CD4-positive, CD25-positive, alpha-beta regulatory T cell (primary cell): ENCODE measurements around the gene TUBGCP2. TPM values are rescaled to one million over a fixed set of nuclear protein-coding genes. Genes with fewer than 3 reads are reported as not detected.

Source experiments
- ATAC-seq, 2 donors: fragments of 150-1000 bp; cut with Tn5 transposase; one replicate each; pipeline ENCODE4 v1.10.0; 2021; ENCODE audit warnings: low read depth in 2 of 2, moderate number of reproducible peaks in 2 of 2, moderate library complexity in 1 of 2
- DNase-seq, 3 donors: peaks; one replicate each; pipeline versions ENCODE4 v3.0.0 to v3.0.0-alpha.2; 2012 to 2022; ENCODE audit warnings: mixed read lengths in 1 of 3
- H3K27ac ChIP-seq: one replicate; pipeline ENCODE4 v1.7.0; 2013; ENCODE audit warnings: mild to moderate bottlenecking, low read length; ENCODE audit not compliant: insufficient read depth, poor library complexity, severe bottlenecking
- H3K27me3 ChIP-seq: one replicate; pipeline ENCODE4 v1.7.0; 2013; ENCODE audit warnings: low read length; ENCODE audit not compliant: control insufficient read depth, insufficient read depth
- H3K36me3 ChIP-seq: one replicate; pipeline ENCODE4 v1.7.0; 2013; ENCODE audit warnings: mild to moderate bottlenecking, low read length, moderate library complexity; ENCODE audit not compliant: control insufficient read depth, insufficient read depth
- H3K4me1 ChIP-seq: 2 replicates; pipeline ENCODE4 v1.7.0; 2013; ENCODE audit warnings: mild to moderate bottlenecking, low read length; ENCODE audit not compliant: insufficient read depth, control insufficient read depth, poor library complexity, severe bottlenecking
- H3K4me3 ChIP-seq: one replicate; pipeline ENCODE4 v1.7.0; 2013; ENCODE audit warnings: low read depth, mild to moderate bottlenecking, low read length, moderate library complexity
- H3K9me3 ChIP-seq, 2 experiments: 1 replicate in 1 of 2; 2 replicates in 1 of 2; pipeline ENCODE4 v1.7.0; 2013; ENCODE audit warnings: low read length in 2 of 2, mild to moderate bottlenecking in 1 of 2, moderate library complexity in 1 of 2; ENCODE audit not compliant: control insufficient read depth in 2 of 2
- H3K27ac Mint-ChIP-seq, 3 donors: one replicate each; pipeline ENCODE4 v1.8.0; 2020 to 2022; ENCODE audit warnings: mild to moderate bottlenecking in 3 of 3, mixed read lengths in 3 of 3, moderate library complexity in 2 of 3
- H3K27me3 Mint-ChIP-seq: one replicate; pipeline ENCODE4 v1.8.0; 2022; ENCODE audit warnings: mild to moderate bottlenecking, mixed read lengths
- H3K36me3 Mint-ChIP-seq: one replicate; pipeline ENCODE4 v1.8.0; 2020; ENCODE audit warnings: mixed read lengths
- H3K4me1 Mint-ChIP-seq, 4 donors: one replicate each; pipeline ENCODE4 v1.8.0; 2020 to 2022; ENCODE audit warnings: mixed read lengths in 4 of 4, mild to moderate bottlenecking in 1 of 4
- H3K4me3 Mint-ChIP-seq, 4 donors: one replicate each; pipeline ENCODE4 v1.8.0; 2020 to 2022; ENCODE audit warnings: mild to moderate bottlenecking in 4 of 4, mixed read lengths in 4 of 4, moderate library complexity in 3 of 4
- H3K9me3 Mint-ChIP-seq, 7 donors: one replicate each; pipeline ENCODE4 v1.8.0; 2020 to 2022; ENCODE audit warnings: mixed read lengths in 7 of 7, mild to moderate bottlenecking in 3 of 7, moderate library complexity in 2 of 7
- polyA plus RNA-seq, 4 donors: library from polyadenylated mRNA; unstranded; fragments of 300-500 nt; fragmentation: Illumina TruSeq; gene quantifications; one replicate each; pipeline ENCODE4 v1.2.3, GENCODE V29; 2021
- total RNA-seq: library from RNA; stranded (reverse); gene quantifications from one replicate; pipeline ENCODE4 v1.2.3, GENCODE V29; 2022

TUBGCP2 gene
- total and polyA plus RNA-seq, 5 donors from 2014 or later: 23.5 to 73.8 (median 31.7) TPM

DNA sequence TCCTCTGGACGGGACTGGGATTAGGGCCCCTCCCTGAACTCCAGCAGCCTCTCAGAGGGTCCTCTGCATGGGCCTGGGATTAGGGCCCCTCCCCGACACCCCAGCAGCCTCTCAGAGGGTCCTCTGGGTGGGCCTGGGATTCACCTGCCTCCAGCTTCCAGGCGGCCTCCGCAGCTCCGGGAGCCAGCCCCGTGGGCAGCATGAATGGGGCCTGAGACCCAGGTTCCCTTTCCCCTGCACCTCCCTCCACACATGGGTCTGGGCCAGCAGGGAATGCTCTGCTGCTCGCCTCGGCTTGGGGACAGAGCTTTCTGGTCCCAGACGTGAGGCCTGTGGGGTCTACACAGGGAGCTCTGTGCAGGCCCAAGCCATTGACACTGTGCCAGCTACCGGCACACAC, 5.5 kb downstream of the TUBGCP2 start:
- no peak for DNase-seq
- H3K36me3 ChIP-seq: peaks cover 38% of the 10 kb centered on the region
- Mint-ChIP-seq H3K9me3 (peaks cover 0 to 2% (median 0%) of the 10 kb centered on the region in 7 donors), H3K36me3 (peaks cover 30% of the 10 kb centered on the region), H3K4me1 (peaks cover 4 to 44% (median 21%) of the 10 kb centered on the region in 4 donors), H3K27ac (no peak overlapping the region), H3K27me3 (peaks cover 7% of the 10 kb centered on the region), H3K4me3 (peak overlapping the region in 1 of 4 donors; percentile 50)
- no peaks in the 10 kb centered on the region for H3K27me3 ChIP-seq
- H3K4me3 ChIP-seq: no peak overlapping the region
- ATAC-seq: no peak
- H3K4me1 ChIP-seq: peaks cover 17% of the 10 kb centered on the region
- no peaks in the 10 kb centered on the region for H3K9me3 ChIP-seq
- no peak overlapping the region for H3K27ac ChIP-seq

DNA sequence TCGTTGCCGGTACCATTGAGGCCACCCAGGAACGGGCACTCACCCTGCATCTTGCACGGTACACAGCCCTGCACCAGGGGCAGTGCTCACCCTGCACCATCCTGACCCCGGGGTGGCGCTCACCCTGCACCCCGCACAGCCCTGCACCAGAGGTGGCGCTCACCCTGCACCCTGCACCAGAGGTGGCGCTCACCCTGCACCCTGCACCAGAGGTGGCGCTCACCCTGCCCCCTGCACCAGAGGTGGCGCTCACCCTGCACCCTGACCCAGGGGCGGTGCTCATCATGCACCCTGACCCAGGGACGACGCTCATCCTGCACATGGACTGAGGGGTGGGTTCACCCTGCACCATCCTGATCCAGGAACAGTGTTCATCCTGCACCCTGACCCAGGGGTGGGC, 6.4 kb downstream of the TUBGCP2 start:
- peaks cover 45% of the 10 kb centered on the region for H3K36me3 ChIP-seq
- H3K27me3 Mint-ChIP-seq: no peaks in the 10 kb centered on the region
- H3K9me3 Mint-ChIP-seq: no peaks in the 10 kb centered on the region
- peaks cover 40% of the 10 kb centered on the region for H3K36me3 Mint-ChIP-seq
- no peak overlapping the region for H3K27ac Mint-ChIP-seq
- no peaks in the 10 kb centered on the region for H3K9me3 ChIP-seq
- peaks cover 9% of the 10 kb centered on the region for H3K4me1 ChIP-seq
- DNase-seq: no peak
- H3K27me3 ChIP-seq: no peaks in the 10 kb centered on the region
- ATAC-seq: no peak
- H3K4me3 Mint-ChIP-seq: no peak overlapping the region
- H3K4me1 Mint-ChIP-seq: peaks cover 0 to 36% (median 14%) of the 10 kb centered on the region in 4 donors
- no peak overlapping the region for H3K4me3 ChIP-seq
- H3K27ac ChIP-seq: no peak overlapping the region

DNA sequence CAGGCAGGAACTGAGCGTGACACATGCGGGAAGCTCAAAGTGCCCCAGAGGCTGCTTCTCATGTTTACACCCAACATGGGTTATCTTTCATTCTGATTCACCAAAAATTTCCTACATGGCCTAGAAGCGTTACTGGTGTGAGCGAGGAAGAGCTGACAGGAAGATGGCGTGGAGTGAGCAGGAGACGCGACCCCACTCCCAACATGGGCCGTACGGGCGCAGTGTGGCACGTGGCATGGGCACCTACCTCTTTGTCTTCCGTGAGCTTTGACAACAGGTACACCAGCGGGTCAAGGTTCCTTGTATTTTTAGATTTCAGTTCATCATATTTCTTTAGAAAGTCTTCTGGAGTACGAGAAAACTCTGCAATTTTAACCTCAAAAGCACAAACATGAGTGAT, 8.9 kb downstream of the TUBGCP2 start:
- Histone ChIP-seq H3K9me3 (no peaks in the 10 kb centered on the region), H3K4me1 (peaks cover 3% of the 10 kb centered on the region), H3K27ac (no peak overlapping the region), H3K4me3 (no peak overlapping the region), H3K36me3 (peaks cover 60% of the 10 kb centered on the region), H3K27me3 (no peaks in the 10 kb centered on the region)
- peaks cover 45% of the 10 kb centered on the region for H3K36me3 Mint-ChIP-seq
- DNase-seq (no peak), ATAC-seq (no peak)
- H3K9me3 Mint-ChIP-seq: no peaks in the 10 kb centered on the region
- no peaks in the 10 kb centered on the region for H3K27me3 Mint-ChIP-seq
- no peak overlapping the region for H3K27ac Mint-ChIP-seq
- peaks cover 0 to 15% (median 5%) of the 10 kb centered on the region in 4 donors for H3K4me1 Mint-ChIP-seq
- H3K4me3 Mint-ChIP-seq: no peak overlapping the region

DNA sequence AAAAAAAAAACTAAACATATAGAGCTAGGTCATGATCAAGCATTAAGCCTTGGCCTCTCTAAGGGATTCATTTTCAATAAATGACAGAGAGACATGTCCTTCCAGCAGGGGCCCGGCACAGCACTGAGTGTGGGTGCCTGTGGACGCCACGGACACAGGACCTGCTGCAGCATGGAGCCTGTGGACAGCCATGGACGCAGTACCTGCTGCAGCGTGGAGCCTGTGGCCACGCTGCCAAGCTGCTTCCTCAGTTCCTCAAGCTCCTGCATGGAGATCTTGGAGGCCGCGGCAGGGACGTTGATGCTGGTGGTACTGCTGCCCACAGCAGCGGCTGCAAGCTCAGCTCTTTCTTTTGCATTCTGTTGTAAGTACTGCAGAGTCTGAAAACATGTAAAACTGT, 9.4 kb downstream of the TUBGCP2 start:
- Histone ChIP-seq H3K9me3 (no peaks in the 10 kb centered on the region), H3K4me3 (no peak overlapping the region), H3K36me3 (peaks cover 64% of the 10 kb centered on the region), H3K27me3 (no peaks in the 10 kb centered on the region), H3K27ac (no peak overlapping the region), H3K4me1 (peaks cover 3% of the 10 kb centered on the region)
- Mint-ChIP-seq H3K9me3 (no peaks in the 10 kb centered on the region), H3K36me3 (peaks cover 47% of the 10 kb centered on the region), H3K27ac (no peak overlapping the region), H3K27me3 (no peaks in the 10 kb centered on the region), H3K4me1 (peaks cover 0 to 11% (median 3%) of the 10 kb centered on the region in 4 donors), H3K4me3 (no peak overlapping the region)
- DNase-seq (no peak), ATAC-seq (no peak)

DNA sequence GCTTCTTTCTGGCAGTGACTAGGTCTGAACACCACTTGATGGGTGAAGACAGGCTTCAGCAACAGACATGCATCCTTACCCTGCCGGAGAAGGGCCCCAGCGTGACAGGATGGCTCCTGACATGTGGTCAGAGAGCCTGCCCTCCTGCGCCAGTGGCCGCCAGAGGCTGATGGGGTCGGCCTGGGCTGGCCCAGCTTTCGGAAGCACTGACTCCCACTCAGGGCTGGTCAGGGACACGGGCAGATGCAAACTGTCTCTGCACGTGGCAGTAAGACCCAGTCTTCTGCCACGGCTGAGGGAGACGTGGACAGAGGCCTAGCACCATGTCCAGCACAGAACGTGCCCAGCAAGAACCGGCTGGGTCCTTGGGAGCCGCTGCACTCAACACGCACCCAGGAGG, 10.2 kb downstream of the TUBGCP2 start:
- Mint-ChIP-seq H3K36me3 (peaks cover 46% of the 10 kb centered on the region), H3K4me1 (peaks cover 0 to 7% (median 0%) of the 10 kb centered on the region in 4 donors), H3K4me3 (no peak overlapping the region), H3K27ac (no peak overlapping the region), H3K27me3 (no peaks in the 10 kb centered on the region), H3K9me3 (no peaks in the 10 kb centered on the region)
- H3K4me3 ChIP-seq: no peak overlapping the region
- no peaks in the 10 kb centered on the region for H3K27me3 ChIP-seq
- H3K27ac ChIP-seq: no peak overlapping the region
- no peaks in the 10 kb centered on the region for H3K9me3 ChIP-seq
- H3K36me3 ChIP-seq: peaks cover 71% of the 10 kb centered on the region
- no peak for ATAC-seq
- no peak for DNase-seq
- H3K4me1 ChIP-seq: no peaks in the 10 kb centered on the region

DNA sequence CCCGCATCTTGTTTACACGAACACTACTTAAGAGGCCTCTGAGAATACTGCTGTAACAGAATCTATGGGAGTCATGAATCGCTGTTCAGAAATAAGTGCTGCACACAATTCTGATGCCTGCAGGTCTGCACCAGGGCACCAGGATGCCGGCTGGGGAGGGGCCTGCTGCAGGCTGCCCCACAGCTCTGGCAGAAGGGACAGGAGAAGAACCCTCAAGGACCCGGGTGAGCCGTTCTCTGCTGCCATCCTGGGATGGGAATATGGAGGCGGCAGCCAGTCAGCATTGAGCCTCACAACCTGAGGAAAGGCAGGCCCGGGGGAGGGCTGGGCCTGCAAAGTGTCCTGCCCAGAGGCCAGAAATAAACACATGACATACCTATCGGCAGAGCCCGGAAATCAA, 11.2 kb downstream of the TUBGCP2 start:
- no peak overlapping the region for H3K27ac ChIP-seq
- H3K36me3 Mint-ChIP-seq: peaks cover 43% of the 10 kb centered on the region
- H3K36me3 ChIP-seq: peaks cover 80% of the 10 kb centered on the region
- H3K27me3 Mint-ChIP-seq: no peaks in the 10 kb centered on the region
- H3K4me1 ChIP-seq: no peaks in the 10 kb centered on the region
- H3K4me1 Mint-ChIP-seq: peaks cover 0 to 4% (median 0%) of the 10 kb centered on the region in 4 donors
- no peaks in the 10 kb centered on the region for H3K9me3 Mint-ChIP-seq
- no peaks in the 10 kb centered on the region for H3K9me3 ChIP-seq
- H3K27me3 ChIP-seq: no peaks in the 10 kb centered on the region
- H3K4me3 ChIP-seq: no peak overlapping the region
- no peak overlapping the region for H3K27ac Mint-ChIP-seq
- DNase-seq (no peak), ATAC-seq (no peak)
- no peak overlapping the region for H3K4me3 Mint-ChIP-seq

DNA sequence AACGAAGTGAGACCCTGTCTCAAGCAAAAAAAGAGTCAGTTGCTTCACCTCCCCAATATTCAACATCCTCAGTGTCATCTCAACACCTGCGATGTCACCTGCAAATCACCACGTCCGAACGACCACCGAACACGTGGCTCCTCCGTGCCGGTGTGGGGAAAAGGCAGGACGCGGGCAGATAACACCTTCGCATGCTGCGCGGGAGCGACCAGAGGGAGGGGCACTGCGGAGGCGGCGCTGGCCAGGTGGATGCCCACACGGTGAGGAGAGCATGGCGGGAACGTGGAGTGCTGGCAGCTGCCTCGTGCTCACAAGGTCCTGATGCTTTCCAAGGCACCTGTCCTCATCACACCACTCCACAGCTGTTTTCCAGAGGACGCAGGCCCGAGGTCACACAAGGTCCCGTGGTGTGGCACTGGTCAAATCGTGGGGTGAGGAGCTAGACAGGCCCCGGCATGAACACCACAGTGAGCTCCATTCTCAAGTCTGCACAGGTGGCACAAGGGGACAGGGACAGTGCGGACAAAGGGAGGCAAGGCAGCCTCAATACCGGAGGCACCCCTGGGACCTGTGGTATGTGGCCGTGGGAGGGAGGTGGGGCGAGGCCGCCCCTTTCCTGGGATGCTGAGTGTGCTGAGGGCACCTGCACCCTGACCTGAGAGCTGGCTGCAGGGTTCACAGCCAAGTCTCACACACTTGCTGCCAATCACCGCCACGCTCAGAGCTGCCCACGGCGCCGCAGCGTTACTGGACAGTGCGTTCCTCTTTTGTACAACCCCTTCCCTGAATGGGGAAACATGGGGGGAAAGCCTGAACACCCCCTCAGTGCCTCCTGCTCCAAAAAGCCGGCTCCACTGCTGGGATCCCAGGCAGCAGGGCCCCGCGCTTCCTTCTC, 13.0 kb downstream of the TUBGCP2 start:
- Histone ChIP-seq H3K27ac (no peak overlapping the region), H3K4me1 (no peaks in the 10 kb centered on the region), H3K36me3 (peaks cover 78% of the 10 kb centered on the region), H3K9me3 (no peaks in the 10 kb centered on the region), H3K4me3 (no peak overlapping the region), H3K27me3 (no peaks in the 10 kb centered on the region)
- Mint-ChIP-seq H3K36me3 (peaks cover 41% of the 10 kb centered on the region), H3K9me3 (no peaks in the 10 kb centered on the region), H3K27me3 (no peaks in the 10 kb centered on the region), H3K27ac (no peak overlapping the region), H3K4me1 (peaks cover 0 to 2% (median 0%) of the 10 kb centered on the region in 4 donors), H3K4me3 (no peak overlapping the region)
- ATAC-seq (no peak), DNase-seq (no peak)

DNA sequence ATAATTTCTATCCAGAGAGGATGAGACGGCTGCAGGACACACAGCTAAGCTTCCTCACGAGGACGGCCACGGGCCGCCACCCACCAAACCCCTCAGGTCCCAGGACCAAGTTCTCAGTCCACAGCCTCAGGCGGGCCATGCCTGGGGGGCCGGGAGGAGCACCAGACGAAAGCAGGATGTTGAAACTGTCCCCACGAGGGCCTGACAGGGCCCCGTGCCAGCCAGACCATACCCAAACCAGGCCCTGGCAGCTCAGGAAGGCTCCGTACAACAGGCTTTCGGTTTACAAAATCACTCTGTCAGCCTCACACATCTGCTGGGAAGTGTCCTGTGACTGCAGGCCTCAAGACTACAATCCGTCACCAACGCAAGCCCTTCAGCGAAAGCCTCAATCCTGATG, 14.5 kb downstream of the TUBGCP2 start:
- H3K4me3 ChIP-seq: no peak overlapping the region
- no peaks in the 10 kb centered on the region for H3K4me1 ChIP-seq
- Mint-ChIP-seq H3K36me3 (peaks cover 35% of the 10 kb centered on the region), H3K4me3 (no peak overlapping the region), H3K9me3 (no peaks in the 10 kb centered on the region), H3K27me3 (no peaks in the 10 kb centered on the region), H3K27ac (no peak overlapping the region), H3K4me1 (no peaks in the 10 kb centered on the region)
- H3K27ac ChIP-seq: no peak overlapping the region
- no peaks in the 10 kb centered on the region for H3K27me3 ChIP-seq
- H3K9me3 ChIP-seq: no peaks in the 10 kb centered on the region
- H3K36me3 ChIP-seq: peaks cover 75% of the 10 kb centered on the region
- ATAC-seq: no peak
- DNase-seq: no peak
